SU-DHL-6 (cell line): Measurements from ENCODE around the gene GIPC2.

ENCODE experiments used
- H2AFZ ChIP-seq: fragments of 200-600 bp; sonication (generic); 2 replicates; pipeline ENCODE4 v1.6.1; 2014; ENCODE audit warnings: low read depth, mild to moderate bottlenecking, moderate library complexity, mixed read lengths, antibody characterized with exemption, low read length; ENCODE audit not compliant: severe bottlenecking
- H3F3A ChIP-seq: fragments of 200-600 bp; shearing (Covaris generic); 2 replicates; pipeline ENCODE4 v1.6.0; 2016; ENCODE audit warnings: antibody characterized with exemption, mild to moderate bottlenecking; ENCODE audit not compliant: insufficient read depth
- H3K27ac ChIP-seq: fragments of 200-600 bp; sonication (generic); 2 replicates; pipeline ENCODE4 v1.5.1; 2016; ENCODE audit warnings: low read depth, mild to moderate bottlenecking, low read length, moderate library complexity, mixed read lengths
- H3K27me3 ChIP-seq: fragments of 200-600 bp; sonication (generic), shearing (Covaris generic); 2 replicates; pipeline ENCODE4 v1.6.0; 2014; ENCODE audit warnings: mild to moderate bottlenecking, low read length
- H3K36me3 ChIP-seq: fragments of 200-600 bp; sonication (generic); 2 replicates; pipeline ENCODE4 v1.6.1; 2014; ENCODE audit warnings: mild to moderate bottlenecking, low read length, mixed read lengths
- H3K4me2 ChIP-seq: fragments of 300-600, 200-600 bp; shearing (Covaris generic), sonication (generic); 2 replicates; pipeline ENCODE4 v1.6.0; 2014; ENCODE audit warnings: low read length, low read depth, mild to moderate bottlenecking; ENCODE audit not compliant: poor library complexity, severe bottlenecking
- H3K4me3 ChIP-seq: fragments of 200-600 bp; sonication (generic); 2 replicates; pipeline ENCODE4 v1.5.1; 2014; ENCODE audit warnings: antibody characterized with exemption, low read length, mild to moderate bottlenecking, mixed read lengths; ENCODE audit not compliant: insufficient read depth, poor library complexity, severe bottlenecking
- H3K79me2 ChIP-seq: fragments of 200-600 bp; sonication (generic); 2 replicates; pipeline ENCODE4 v1.6.1; 2014; ENCODE audit warnings: mild to moderate bottlenecking, low read length, moderate library complexity; ENCODE audit not compliant: insufficient read depth
- H3K9ac ChIP-seq: fragments of 200-600 bp; sonication (generic); 2 replicates; pipeline ENCODE4 v1.7.0; 2014; ENCODE audit warnings: mild to moderate bottlenecking, low read length
- H3K9me2 ChIP-seq: fragments of 200-600 bp; sonication (generic); replicated peaks from 2 replicates; pipeline ENCODE4 v1.6.1; 2014; ENCODE audit warnings: low read length; ENCODE audit not compliant: insufficient read depth
- H3K9me3 ChIP-seq: fragments of 200-600 bp; sonication (generic); 2 replicates; pipeline ENCODE4 v1.6.1; 2014; ENCODE audit warnings: low read length, mixed read lengths; ENCODE audit not compliant: insufficient read depth
- H4K20me1 ChIP-seq: fragments of 200-600 bp; sonication (generic); 2 replicates; pipeline ENCODE4 v1.6.1; 2014; ENCODE audit warnings: low read depth, mild to moderate bottlenecking, antibody characterized with exemption, low read length, moderate library complexity, mixed read lengths
- CTCF ChIP-seq: fragments of 200-600 bp; sonication (generic); IDR thresholded peaks from one replicate; pipeline ENCODE4 v1.5.1; 2017; ENCODE audit warnings: antibody characterized with exemption, mild to moderate bottlenecking, low read length, moderate library complexity; ENCODE audit not compliant: insufficient read depth, poor library complexity, severe bottlenecking
- EZH2phosphoT487 ChIP-seq: fragments of 200-600 bp; sonication (generic), shearing (Covaris generic); conservative IDR thresholded peaks from 2 replicates; pipeline ENCODE4 v1.6.1; 2018; ENCODE audit warnings: mild to moderate bottlenecking, antibody characterized with exemption, low read length, moderate library complexity, mixed read lengths

GIPC2 gene

GRCh38 chr1:78136680-78137079 lies 90.9 kb downstream of the GIPC2 start:
- Histone ChIP-seq H3K9ac (no peak overlapping the region), H3F3A (no peaks in the 10 kb centered on the region), H3K79me2 (no peaks in the 10 kb centered on the region), H3K27me3 (no peaks in the 10 kb centered on the region), H4K20me1 (no peaks in the 10 kb centered on the region), H2AFZ (no peak overlapping the region), H3K4me2 (no peak overlapping the region), H3K36me3 (no peaks in the 10 kb centered on the region), H3K9me3 (no peaks in the 10 kb centered on the region), H3K27ac (no peak overlapping the region), H3K9me2 (no peaks in the 10 kb centered on the region), H3K4me3 (no peak overlapping the region)
- TF ChIP-seq EZH2phosphoT487 (no peak), CTCF (no peak)

GRCh38 chr1:78141531-78142231 lies 95.9 kb downstream of the GIPC2 start:
- Histone ChIP-seq H2AFZ (no peak overlapping the region), H4K20me1 (no peaks in the 10 kb centered on the region), H3K4me2 (no peak overlapping the region)

GRCh38 chr1:78142736-78143135 lies 97.0 kb downstream of the GIPC2 start:
- H3K27me3 ChIP-seq = no peaks in the 10 kb centered on the region
- H3K4me3 ChIP-seq = no peak overlapping the region

More at GRCh38 chr1:78141531-78142231, 95.9 kb downstream of the GIPC2 start:
- Histone ChIP-seq H3K9me2 (no peaks in the 10 kb centered on the region), H3K9ac (no peak overlapping the region), H3K27me3 (no peaks in the 10 kb centered on the region), H3K79me2 (no peaks in the 10 kb centered on the region), H3F3A (no peaks in the 10 kb centered on the region), H3K4me3 (no peak overlapping the region), H3K36me3 (no peaks in the 10 kb centered on the region), H3K9me3 (no peaks in the 10 kb centered on the region), H3K27ac (no peak overlapping the region)
- TF ChIP-seq CTCF (no peak), EZH2phosphoT487 (no peak)

More at GRCh38 chr1:78142736-78143135, 97.0 kb downstream of the GIPC2 start:
- H2AFZ ChIP-seq = no peak overlapping the region
- H3K9me3 ChIP-seq = no peaks in the 10 kb centered on the region
- H3K79me2 ChIP-seq = no peaks in the 10 kb centered on the region
- no peak for TF ChIP-seq EZH2phosphoT487
- no peak for TF ChIP-seq CTCF
- no peaks in the 10 kb centered on the region for H4K20me1 ChIP-seq
- no peak overlapping the region for H3K27ac ChIP-seq
- H3K4me2 ChIP-seq = peak overlapping the region; percentile 9
- H3K9me2 ChIP-seq = no peaks in the 10 kb centered on the region
- H3K36me3 ChIP-seq = no peaks in the 10 kb centered on the region
- no peak overlapping the region for H3K9ac ChIP-seq
- H3F3A ChIP-seq = no peaks in the 10 kb centered on the region
